Progenitor cell of endocrine pancreas (in vitro differentiated cells): ENCODE results near the gene CEP192. TPM values are rescaled to one million over a fixed set of nuclear protein-coding genes. Genes with fewer than 3 reads are reported as not detected.

Experiments used
- DNase-seq: peaks from one replicate; pipeline ENCODE4 v3.0.0; 2021; ENCODE audit warnings: low spot score; ENCODE audit not compliant: unreplicated experiment
- H3K27ac Mint-ChIP-seq: 2 replicates; pipeline ENCODE4 v1.8.0; 2021; ENCODE audit warnings: mild to moderate bottlenecking, moderate library complexity, mixed read lengths
- H3K27me3 Mint-ChIP-seq: 2 replicates; pipeline ENCODE4 v1.8.0; 2021; ENCODE audit warnings: mixed read lengths
- H3K36me3 Mint-ChIP-seq: 2 replicates; pipeline ENCODE4 v1.8.0; 2022; ENCODE audit warnings: mixed read lengths; ENCODE audit not compliant: insufficient read depth
- H3K4me1 Mint-ChIP-seq: 2 replicates; pipeline ENCODE4 v1.8.0; 2021; ENCODE audit warnings: low read depth, mixed read lengths
- H3K4me3 Mint-ChIP-seq: 2 replicates; pipeline ENCODE4 v1.8.0; 2021; ENCODE audit warnings: low read depth, mild to moderate bottlenecking, moderate library complexity, mixed read lengths
- H3K9me3 Mint-ChIP-seq: 2 replicates; pipeline ENCODE4 v1.8.0; 2021; ENCODE audit warnings: low read depth, mixed read lengths
- total RNA-seq: library from RNA; stranded (reverse); gene quantifications from 2 replicates; pipeline ENCODE4 v1.2.1, GENCODE V29; 2021
- TF ChIP-seq, protein P1 (sequence below): fragments of 200-600 bp; sonication (generic); IDR thresholded peaks from one replicate; pipeline ENCODE4 v1.5.0; 2021; ENCODE audit warnings: antibody characterized with exemption, mild to moderate bottlenecking; ENCODE audit not compliant: unreplicated experiment

The CEP192 gene
- total RNA-seq, 1 donor from 2014 or later, result 28.4 TPM

DNA sequence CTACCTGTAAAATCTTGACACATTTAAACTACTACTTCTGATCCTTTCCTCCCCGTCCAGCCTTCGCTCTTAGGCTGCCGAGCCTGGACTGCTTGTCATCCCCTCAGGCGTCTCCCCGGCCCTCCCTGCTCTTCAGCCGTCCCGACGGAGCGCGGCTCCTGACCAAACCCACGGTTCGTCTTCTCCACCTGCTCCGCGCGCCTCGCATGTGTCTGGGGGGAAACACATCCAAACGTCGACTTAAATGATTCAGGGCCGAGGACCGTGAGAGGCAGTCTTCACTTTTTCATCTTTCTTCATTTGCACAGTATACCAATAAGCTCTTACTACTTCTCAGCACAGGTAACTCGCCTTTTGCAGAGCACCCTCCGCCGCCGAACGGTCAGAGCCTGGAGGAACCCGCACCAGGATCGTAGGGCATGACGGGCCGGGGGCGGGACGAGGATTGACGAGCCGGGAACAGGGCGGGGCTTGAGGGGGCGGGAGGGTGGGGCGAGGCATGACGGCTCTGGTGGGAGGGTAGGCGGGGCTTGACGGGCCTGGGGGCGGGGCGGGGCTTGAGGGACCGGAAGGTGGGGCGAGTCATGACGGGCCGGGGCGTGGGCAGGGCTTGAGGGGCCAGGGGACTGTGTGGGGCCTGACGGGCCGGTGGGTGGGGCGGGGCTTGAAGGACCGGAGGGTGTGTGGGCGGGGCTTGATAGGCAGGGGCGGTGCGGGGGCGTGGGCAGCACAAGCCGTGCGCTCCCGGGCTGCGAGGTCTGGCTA is 43.7 kb upstream of the CEP192 start, which contains the start of gene SEH1L:
SEH1L (plus strand) TSS at position 727 of the 765 bp plus-strand sequence. CDS start 111 bp downstream, outside the sequence.
- peak within 1 kb of the TSS; percentile 91 for H3K4me3 Mint-ChIP-seq
- peak within 1 kb of the TSS; percentile 98 for H3K27ac Mint-ChIP-seq
- H3K36me3 Mint-ChIP-seq, result peaks cover 3% of the 10 kb centered on the region
- H3K27me3 Mint-ChIP-seq, result no peaks in the 10 kb centered on the region
- TF ChIP-seq, protein P1, sequence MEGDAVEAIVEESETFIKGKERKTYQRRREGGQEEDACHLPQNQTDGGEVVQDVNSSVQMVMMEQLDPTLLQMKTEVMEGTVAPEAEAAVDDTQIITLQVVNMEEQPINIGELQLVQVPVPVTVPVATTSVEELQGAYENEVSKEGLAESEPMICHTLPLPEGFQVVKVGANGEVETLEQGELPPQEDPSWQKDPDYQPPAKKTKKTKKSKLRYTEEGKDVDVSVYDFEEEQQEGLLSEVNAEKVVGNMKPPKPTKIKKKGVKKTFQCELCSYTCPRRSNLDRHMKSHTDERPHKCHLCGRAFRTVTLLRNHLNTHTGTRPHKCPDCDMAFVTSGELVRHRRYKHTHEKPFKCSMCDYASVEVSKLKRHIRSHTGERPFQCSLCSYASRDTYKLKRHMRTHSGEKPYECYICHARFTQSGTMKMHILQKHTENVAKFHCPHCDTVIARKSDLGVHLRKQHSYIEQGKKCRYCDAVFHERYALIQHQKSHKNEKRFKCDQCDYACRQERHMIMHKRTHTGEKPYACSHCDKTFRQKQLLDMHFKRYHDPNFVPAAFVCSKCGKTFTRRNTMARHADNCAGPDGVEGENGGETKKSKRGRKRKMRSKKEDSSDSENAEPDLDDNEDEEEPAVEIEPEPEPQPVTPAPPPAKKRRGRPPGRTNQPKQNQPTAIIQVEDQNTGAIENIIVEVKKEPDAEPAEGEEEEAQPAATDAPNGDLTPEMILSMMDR, result no peak
- peaks cover 13% of the 10 kb centered on the region for H3K4me1 Mint-ChIP-seq
- H3K9me3 Mint-ChIP-seq, result no peaks in the 10 kb centered on the region
- DNase-seq, result peak; percentile 97

DNA sequence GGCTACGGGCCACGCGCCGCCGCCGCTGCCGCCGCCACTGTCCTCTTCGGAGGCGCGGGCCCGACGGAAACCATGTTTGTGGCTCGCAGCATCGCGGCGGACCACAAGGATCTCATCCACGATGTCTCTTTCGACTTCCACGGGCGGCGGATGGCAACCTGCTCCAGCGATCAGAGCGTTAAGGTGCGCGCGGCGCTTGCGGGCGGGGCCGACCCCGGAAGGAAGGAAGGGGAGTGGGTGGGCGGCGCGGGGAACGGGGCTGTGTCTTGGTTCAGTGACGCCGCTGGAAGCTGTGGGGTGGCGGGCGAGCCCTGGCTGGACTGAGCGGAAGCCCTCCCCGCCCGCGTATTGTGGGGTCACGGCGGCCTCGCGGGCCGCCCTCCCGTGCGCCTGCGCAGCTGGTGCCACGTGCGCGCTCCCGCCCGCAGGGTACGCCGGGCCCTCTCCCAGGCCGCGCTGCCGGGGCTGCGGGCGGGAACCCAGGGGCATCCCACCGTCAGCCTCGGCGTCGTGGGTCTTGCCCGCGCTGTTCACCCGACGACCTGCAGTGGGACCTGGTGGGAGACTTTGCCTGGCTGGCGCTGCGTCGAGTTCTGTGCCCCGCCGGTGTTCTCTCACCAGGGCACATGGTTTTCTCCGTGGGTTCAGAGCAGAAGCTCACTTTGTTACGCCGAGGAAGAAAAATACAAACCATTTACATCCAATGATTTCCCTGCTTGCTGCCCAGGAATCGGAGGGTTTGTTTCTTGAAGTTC is 42.9 kb upstream of the CEP192 start:
- peak overlapping the region; percentile 91 for H3K4me3 Mint-ChIP-seq
- TF ChIP-seq, protein P1, result no peak
- peaks cover 5% of the 10 kb centered on the region for H3K36me3 Mint-ChIP-seq
- H3K9me3 Mint-ChIP-seq, result no peaks in the 10 kb centered on the region
- H3K27me3 Mint-ChIP-seq, result no peaks in the 10 kb centered on the region
- peak overlapping the region; percentile 98 for H3K27ac Mint-ChIP-seq
- H3K4me1 Mint-ChIP-seq, result peaks cover 13% of the 10 kb centered on the region
- DNase-seq, result peak; percentile 77

DNA sequence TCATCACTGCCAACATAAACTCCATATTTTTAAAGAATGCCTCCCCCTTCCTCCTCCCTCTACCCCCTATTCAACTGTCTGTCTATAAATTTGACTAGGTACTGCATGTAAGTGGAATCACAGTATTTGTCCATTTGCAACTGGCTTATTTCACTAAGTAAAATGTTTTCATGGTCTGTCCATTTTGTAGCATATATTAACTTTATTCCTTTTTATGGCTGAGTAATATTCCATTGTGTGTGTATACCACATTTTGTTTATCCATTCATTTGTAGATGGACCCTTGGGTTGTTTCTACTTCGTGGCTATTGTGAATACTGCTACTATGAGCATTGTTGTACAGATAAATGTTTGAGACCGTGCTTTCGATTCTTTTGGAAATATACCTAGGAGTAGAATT is 32.7 kb upstream of the CEP192 start:
- Mint-ChIP-seq H3K36me3 (peaks cover 22% of the 10 kb centered on the region), H3K27me3 (no peaks in the 10 kb centered on the region)

DNA sequence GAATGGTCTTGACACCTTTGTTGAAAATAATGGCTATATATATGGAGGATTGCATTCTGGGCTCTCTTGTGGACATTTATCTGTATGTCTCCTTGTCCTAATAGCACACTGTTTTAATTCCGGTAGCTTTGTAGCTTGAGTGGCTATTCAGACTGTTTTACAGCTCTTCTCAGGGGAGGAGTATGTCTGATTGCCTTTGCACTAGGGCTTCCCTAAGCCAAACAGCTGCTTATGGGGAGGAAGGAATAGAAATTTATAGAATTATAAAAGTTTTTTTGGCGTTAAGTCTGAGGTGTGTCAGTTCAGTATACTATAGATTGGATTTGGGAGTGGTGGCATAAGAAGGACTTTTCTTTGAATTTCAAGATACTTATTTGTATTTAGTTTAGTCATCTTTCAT is 30.8 kb upstream of the CEP192 start:
- Mint-ChIP-seq H3K27me3 (no peaks in the 10 kb centered on the region), H3K36me3 (peaks cover 24% of the 10 kb centered on the region), H3K4me1 (no peaks in the 10 kb centered on the region), H3K27ac (no peak overlapping the region), H3K4me3 (no peak overlapping the region), H3K9me3 (no peaks in the 10 kb centered on the region)
- TF ChIP-seq, protein P1, result no peak
- DNase-seq, result no peak

More for the DNA sequence above, 32.7 kb upstream of the CEP192 start:
- H3K4me3 Mint-ChIP-seq, result no peak overlapping the region
- TF ChIP-seq, protein P1, result no peak
- no peak overlapping the region for H3K27ac Mint-ChIP-seq
- no peaks in the 10 kb centered on the region for H3K4me1 Mint-ChIP-seq
- H3K9me3 Mint-ChIP-seq, result no peaks in the 10 kb centered on the region
- DNase-seq, result no peak

DNA sequence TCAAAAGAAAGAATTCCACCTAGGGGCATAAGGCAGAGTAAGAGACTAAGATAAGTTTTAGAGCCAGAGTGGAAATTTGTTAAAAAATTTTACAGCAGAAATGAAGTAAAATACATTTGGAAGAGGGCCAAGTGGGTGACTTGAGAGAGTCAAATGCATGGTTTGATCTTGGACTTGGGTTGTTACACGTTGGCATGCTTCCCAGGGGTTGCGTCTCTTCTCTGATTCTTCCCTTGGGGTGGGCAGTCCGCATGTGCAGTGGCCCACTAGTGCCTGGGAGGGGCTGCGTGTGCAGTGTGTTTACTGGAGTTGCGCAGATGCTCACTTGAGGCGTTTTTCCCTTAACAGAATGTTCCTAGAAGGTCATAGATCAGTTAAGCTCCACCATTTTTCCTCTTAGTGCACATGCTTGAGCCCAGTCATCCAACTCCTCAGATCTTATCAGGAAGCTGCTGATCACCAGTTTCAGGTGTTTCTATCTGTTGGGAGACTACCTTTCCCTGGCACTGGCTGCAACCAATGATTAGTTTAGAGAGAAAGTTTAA is 30.2 kb upstream of the CEP192 start:
- H3K36me3 Mint-ChIP-seq, result peaks cover 26% of the 10 kb centered on the region
- TF ChIP-seq, protein P1, result no peak
- no peak for DNase-seq
- no peaks in the 10 kb centered on the region for H3K4me1 Mint-ChIP-seq
- no peaks in the 10 kb centered on the region for H3K9me3 Mint-ChIP-seq
- H3K27me3 Mint-ChIP-seq, result no peaks in the 10 kb centered on the region
- peak overlapping the region; percentile 65 for H3K27ac Mint-ChIP-seq
- H3K4me3 Mint-ChIP-seq, result no peak overlapping the region
